HG03571 (cell line): ENCODE measurements around the gene HYDIN.
"Not testable (repeated sequence)": the region's sequence is repeated elsewhere in the genome, so short reads cannot be mapped to it uniquely, and the experiment has no call there.

Experiments
- ATAC-seq: cut with Tn5 transposase; IDR thresholded peaks from one replicate; pipeline ENCODE4 v1.9.1; 2021; ENCODE audit not compliant: unreplicated experiment

Gene HYDIN

GRCh38 chr16:70882311-70882710 lies 348.2 kb downstream of the HYDIN start:
- ATAC-seq = not testable (repeated sequence)

GRCh38 chr16:70877895-70878294 lies 352.6 kb downstream of the HYDIN start:
- ATAC-seq = not testable (repeated sequence)

- ATAC-seq = not testable (repeated sequence)
These were observed 354.1 kb downstream of the HYDIN start for GRCh38 chr16:70876442-70876841.

DNA sequence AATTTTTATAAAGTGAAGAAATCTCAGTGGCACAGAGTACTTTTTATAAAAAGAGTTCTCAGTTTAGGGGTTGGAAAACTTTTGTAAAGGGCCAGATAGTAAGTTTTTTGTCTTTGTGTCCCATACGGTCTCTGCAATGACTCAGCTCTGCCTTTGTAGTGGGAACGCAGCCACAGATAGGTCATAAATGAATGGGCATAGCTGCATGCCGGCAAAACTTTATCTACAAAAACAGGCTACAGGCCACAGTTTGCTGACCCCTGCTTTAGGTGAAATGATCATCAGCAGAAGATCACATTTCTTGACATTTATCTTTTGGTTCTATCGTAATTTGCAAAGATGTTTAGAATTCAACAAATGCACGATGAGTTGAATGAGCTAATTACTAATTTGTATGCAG lies 365.8 kb downstream of the HYDIN start:
- ATAC-seq = not testable (repeated sequence)

DNA sequence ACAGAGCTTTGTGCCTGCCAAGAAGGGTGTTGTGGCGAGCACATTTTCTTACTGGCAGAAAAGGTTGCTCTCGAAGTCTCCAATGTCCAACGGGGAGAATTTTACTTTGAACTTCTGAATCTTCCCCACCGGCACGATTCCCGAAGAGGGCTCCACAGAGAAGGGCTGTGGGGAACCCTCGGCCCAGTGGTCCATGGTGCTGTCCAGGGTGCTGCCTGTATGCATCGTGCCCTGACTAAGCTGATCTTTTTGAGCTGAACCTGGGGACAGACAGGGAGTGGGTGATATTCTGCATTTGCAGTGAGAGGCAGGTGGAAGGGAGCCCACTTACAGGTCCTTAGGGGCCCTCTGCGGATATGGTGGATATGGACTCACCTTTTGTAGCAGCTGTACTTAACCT lies 368.5 kb downstream of the HYDIN start:
- ATAC-seq = not testable (repeated sequence)

GRCh38 chr16:70851299-70851698 lies 379.2 kb downstream of the HYDIN start:
- ATAC-seq = not testable (repeated sequence)

- ATAC-seq = not testable (repeated sequence)
These were observed 406.9 kb downstream of the HYDIN start for GRCh38 chr16:70823498-70824118.

DNA sequence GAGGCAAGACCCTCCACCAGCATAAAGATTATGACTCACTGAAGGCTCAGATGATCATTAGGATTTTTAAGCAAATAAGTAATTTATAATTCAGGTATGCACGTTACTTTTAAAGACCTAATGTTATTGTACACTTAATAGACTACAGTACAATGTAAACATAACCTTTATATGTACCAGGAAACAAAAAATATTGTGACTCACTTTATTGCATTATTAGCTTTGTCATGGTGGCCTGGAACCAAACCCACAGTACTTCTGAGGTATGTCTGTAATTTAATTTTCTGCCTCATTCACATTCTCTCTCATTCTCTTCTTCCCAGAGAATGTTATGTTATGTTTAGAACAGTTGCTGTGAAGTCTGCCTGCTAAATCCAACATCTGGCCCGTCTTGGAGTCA lies 407.8 kb downstream of the HYDIN start:
- not testable (repeated sequence) for ATAC-seq

GRCh38 chr16:70818088-70818487 lies 412.4 kb downstream of the HYDIN start:
- not testable (repeated sequence) for ATAC-seq

- peak; percentile 51 for ATAC-seq
These were observed 421.0 kb downstream of the HYDIN start for GRCh38 chr16:70809392-70810060.

DNA sequence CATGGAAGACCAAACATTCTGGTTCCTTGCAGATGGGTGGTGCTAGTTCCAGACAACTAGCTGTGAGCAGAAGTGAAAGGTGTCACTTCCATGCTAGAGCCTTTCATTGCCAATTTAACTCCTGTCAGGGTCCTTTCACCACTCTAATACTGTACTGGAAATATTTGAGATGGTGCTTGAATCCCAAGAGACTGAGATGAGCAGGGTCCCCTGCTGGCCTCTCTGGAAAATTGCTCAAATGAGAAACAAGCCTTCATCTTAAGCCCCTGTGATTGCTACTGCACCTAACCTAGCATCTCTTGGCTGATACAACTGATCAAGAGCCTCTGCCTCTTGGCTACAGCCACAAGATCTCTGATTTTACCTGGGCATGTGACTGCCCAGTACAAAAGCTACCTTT lies 422.2 kb downstream of the HYDIN start:
- ATAC-seq = no peak

- ATAC-seq = no peak
These were observed 424.7 kb downstream of the HYDIN start for GRCh38 chr16:70805787-70806186.

GRCh38 chr16:70805380-70805779 lies 425.1 kb downstream of the HYDIN start:
- ATAC-seq = no peak

GRCh38 chr16:70804734-70805169 lies 425.8 kb downstream of the HYDIN start:
- no peak for ATAC-seq

DNA sequence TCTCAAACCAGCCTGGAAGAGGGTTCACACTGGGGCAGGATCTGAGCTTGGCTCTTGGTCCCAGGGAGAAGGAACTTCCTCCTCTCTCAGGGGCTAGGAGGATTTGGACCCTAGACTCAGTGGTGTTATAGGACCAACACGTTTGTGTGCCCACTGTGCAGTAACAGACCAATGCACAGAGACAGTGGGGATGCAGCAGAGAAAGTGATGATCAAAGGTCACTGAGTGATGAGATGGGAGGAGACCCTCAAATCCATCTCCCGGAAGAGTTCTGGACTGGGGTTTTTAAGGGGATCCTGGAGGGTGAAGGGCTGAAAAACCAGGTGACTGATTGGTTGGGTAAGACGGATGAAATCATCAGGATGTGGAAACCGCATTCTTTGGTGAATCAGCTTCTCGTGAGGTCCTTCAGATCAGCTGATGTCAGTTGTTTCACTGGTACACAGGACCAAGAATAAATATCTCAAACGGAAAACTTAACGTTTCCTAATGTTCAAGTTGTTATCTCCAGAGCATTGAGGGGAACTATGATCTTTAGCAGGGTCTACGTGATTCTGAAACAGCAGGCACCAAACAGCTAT lies 426.3 kb downstream of the HYDIN start:
- ATAC-seq = no peak

DNA sequence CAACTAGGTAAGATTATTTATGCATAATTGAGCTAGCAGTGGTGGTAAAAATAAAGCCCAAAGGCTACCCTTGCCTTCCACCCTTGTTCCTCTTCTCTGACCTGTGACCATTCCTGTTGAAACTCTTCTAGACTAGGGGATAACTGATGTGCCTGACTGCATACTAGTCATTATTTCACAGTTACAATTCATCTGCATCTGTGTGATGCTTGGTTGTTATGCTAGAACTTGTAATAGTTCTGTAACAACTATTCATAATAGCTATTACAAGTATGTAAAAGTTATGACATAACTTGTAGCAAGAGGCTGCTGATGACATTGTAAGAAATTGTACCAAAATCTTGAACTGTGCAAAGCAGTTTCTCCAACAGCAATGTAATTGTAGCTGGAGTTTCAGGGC lies 427.2 kb downstream of the HYDIN start:
- ATAC-seq = no peak

DNA sequence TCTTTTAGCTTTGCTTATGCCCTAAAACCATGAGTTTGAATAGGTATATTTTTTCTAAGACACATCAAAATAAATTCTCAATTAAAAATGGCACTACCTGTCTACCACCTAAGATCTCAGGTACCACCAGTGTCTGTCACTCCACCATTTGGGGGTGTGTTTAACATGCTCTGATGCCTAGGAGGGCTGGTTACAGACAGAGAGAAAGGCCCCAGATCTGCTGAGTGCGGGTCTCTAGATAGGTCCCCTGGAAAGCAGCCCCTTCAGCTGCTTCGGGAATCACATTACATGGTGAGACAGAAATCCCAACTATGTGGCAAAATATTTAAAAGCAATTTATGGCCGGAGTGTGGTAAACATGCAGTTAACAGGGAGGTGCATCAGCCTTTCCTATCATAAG lies 428.9 kb downstream of the HYDIN start:
- ATAC-seq = no peak

GRCh38 chr16:70800781-70801480 lies 429.6 kb downstream of the HYDIN start, which contains the start of gene VAC14:
VAC14 (minus strand) TSS chr16:70801158; CDS start chr16:70800900, 258 bp downstream.
- ATAC-seq = peak; percentile 92

DNA sequence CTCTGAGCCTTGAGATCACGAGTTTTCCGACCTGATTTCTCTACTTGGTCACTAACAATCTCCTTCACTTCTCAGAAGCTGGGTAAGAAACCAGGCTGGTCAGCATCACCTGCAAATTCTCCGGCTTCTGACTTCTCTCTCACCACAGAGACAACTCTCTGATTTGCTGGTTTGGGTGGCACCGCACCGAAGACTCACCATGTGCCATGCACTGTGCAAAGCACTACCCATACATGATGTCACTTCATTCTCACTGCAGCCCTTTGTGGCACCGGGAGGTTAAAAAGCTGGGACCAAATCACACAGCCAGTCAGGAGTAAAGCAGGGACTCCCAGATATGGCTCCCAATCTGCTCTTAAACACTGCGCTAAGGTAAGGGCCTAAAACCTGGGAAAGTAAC lies 430.2 kb downstream of the HYDIN start:
- no peak for ATAC-seq

DNA sequence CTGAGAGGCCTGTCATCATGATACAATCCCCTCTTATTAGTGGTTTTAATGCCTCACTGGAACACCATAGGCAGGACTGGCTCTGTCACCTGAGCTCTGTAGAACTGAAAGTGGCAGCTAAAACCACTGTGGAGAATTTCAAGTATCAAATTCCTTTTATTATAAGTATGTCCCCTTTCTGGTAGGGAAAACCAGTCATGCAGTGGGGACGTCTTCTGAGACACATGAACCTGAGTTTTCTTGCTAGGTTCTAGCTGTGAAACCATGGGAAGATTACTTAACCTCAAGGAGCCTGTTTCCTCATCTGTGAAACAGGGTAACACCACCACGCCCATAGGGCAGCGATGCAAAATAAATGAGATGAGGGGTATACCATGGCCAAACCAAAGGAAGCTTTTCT lies 434.2 kb downstream of the HYDIN start:
- ATAC-seq = no peak

DNA sequence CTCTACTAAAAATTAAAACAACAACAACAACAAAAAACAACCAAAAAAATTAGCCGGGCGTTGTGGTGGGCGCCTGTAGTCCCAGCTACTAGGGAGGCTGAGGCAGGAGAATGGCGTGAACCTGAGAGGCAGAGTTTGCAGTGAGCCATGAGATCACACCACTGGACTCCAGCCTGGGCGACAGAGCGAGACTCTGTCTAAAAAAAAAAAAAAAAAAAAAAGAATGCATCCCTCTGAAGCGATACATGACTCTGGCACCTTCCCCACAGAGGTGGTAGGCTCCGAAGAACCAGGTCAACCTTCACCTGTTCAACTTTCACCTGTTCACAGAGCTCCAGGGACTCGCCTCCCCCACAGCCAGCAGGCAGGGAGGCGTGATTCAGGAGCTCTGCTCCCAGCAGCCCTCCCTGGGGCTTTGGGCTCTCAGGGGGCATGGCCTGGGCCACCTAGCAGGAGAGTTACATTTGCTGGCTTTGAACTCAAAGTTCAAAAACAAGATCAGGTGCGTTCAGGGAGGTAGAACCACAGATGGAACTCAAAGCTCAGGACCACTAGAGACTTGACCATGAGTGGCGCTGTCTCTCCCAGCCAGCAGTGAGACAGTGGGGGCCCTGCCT lies 435.1 kb downstream of the HYDIN start:
- ATAC-seq = no peak
